DMS53 treated with DMSO at 0.1 percent for 48 hours (cell line): Measurements from ENCODE around the gene MZT2A.
"Not testable (repeated sequence)": the region's sequence is repeated elsewhere in the genome, so short reads cannot be mapped to it uniquely, and the experiment has no call there.

Experiments used
- DNase-seq: peaks from one replicate; lab custom pipeline; 2025; ENCODE audit not compliant: unreplicated experiment; lab: John Stamatoyannopoulos, UW

Gene MZT2A

GRCh38 chr2:131492418-131493198, 411 bp upstream of the MZT2A start:
- DNase-seq, result peak; percentile 75

DNA sequence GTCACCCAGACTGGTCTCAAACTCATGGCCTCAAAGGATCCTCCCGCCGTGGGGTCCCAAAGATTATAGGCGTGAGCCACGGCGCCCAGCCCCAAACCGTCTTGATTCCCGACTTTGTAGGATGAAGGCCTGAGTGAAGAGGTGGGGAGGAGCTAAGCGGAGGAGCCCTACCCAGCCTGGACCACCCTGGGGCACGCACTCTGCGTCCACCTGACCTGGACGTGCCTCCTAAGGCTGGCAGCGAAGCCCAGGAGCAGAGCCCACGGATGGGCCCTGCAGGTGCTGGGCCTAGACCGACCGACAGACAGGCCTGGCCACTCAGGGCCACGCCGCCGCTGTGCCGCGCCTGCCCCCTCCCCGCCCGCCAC, 744 bp downstream of the MZT2A start:
- DNase-seq, result not testable (repeated sequence)

- not testable (repeated sequence) for DNase-seq
These were observed 1.4 kb downstream of the MZT2A start for GRCh38 chr2:131490616-131491468.

- DNase-seq, result no peak
These were observed 3.6 kb downstream of the MZT2A start for GRCh38 chr2:131488306-131489205.

DNA sequence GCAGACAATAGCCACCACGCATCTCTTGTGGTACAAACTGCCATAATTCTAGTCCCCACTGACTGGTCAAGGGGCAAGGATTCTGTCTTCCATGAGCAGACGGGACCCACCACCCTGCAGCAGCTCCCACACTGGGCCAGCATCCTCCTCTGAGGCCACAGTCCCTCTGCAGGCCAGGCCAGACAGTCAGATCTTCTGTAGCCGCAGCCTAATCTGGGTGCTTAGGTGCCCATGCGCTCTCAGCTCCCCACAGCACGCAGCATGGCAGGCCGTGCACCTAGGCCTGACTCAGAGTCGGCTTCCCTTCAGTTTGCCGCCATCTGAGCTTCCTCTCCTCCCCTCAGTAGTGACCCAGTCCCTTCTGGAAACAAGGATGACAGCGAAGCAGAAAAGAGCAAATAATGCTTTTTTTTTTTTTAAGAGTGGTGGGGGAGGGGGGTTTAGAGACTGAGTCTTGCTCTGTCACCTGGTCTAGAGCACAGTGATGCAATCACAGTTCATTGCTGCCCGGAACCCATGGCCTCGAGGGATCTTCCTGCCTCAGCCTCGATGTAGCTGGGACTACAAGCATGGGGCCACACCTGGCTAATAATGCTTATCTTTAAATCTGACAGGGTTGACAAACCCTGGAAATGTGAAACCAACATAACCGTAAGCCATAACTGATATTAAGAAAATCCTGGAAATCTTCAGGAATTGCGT, 5.8 kb downstream of the MZT2A start:
- DNase-seq, result peak; percentile 0

GRCh38 chr2:131484906-131485460, 7.2 kb downstream of the MZT2A start:
- DNase-seq, result not testable (repeated sequence)

DNA sequence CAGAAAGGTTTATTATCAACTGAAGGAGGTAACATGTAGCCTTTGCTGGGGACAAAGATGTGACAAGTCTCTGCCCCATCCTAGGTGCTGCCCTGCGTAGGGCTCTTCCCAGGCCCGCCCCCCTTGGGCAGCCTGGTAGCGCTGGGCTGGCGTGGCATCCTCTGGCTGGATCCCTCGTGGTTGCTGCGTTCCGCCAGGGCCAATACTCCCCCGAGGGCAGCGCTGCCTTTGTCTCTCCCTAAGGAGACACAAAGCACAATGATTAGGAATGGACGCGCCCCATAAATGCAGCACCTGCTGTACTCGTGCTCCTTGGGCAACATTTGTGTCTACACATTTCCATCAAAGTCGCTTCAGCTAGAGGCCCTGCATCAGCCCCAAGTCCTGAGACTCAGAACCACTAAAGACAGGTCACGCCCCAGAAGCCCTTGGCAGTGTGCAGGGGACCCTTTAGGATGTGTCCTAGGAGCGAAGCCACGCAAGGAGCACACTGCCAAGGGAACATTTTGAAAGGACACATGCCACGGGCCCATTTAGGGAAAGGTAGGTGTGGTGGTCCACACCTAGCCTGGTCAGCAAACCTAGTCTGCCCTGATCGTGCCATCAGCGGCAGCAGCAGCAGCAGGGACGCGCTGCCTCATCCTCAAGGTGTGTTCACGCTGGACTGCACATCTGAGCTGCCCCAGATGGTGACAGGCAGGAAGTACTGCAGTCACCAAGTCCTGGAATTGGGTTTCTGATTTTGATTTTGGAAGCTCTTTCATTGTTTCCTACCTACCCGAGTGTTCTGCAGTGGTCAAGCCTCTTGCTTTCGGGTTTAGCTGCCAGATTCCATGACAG, 8.0 kb downstream of the MZT2A start:
- DNase-seq, result not testable (repeated sequence)

- DNase-seq, result not testable (repeated sequence)
These were observed 9.6 kb downstream of the MZT2A start for GRCh38 chr2:131482506-131483155.

- not testable (repeated sequence) for DNase-seq
These were observed 11.8 kb downstream of the MZT2A start for GRCh38 chr2:131480351-131480750.

- not testable (repeated sequence) for DNase-seq
These were observed 13.2 kb downstream of the MZT2A start for GRCh38 chr2:131478850-131479461.

DNA sequence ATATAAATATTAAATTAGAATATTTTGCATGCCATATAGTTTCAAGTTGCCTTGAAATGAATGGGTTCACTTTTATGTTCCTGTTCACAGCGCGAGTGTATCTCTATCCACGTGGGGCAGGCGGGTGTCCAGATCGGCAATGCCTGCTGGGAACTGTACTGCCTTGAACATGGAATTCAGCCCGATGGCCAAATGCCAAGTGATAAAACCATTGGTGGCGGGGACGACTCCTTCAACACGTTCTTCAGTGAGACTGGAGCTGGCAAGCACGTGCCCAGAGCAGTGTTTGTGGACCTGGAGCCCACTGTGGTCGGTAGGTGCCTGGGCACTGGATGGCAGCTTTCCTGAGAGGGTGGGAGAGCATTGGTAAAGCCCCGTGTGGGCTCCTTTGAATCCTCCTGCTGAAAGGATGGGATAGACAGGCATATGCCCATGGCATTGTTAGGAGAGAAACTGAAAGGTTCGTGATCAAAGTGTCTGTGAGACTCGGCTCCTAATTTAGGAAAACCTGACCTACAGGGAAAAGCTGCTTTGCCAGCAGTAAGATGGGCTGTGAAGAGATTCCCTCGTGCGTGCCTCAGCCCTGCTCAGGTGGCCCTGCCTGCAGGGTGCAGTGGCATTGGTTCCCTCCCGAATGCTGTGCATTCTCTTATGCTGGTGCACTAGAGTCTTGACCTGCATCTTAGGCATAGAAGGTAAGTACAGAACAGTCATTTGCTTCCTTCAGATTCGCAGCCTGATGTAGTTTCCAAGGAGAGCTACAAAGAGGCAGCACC, 13.9 kb downstream of the MZT2A start:
- not testable (repeated sequence) for DNase-seq

DNA sequence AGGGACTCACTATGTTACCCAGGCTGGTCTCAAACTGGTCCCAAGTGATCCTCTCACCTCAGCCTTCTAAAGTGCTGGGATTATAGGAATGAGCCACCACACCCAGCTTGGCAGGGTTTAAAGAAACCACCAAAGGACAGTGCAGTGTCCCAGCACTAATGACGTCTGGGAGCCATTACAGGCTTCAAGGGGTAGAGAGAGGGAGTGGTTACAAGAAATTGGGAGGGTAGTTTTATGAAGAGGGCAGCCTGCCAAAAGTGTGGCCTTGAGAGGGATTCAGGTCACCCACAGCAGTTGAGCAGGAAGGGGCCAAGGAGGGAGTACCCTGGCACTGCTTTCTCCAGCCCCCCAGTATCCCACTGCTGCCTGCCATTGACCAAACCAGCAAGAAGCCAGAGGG, 15.0 kb downstream of the MZT2A start:
- DNase-seq, result not testable (repeated sequence)

GRCh38 chr2:131476363-131476762, 15.8 kb downstream of the MZT2A start:
- DNase-seq, result not testable (repeated sequence)

GRCh38 chr2:131475831-131476230, 16.4 kb downstream of the MZT2A start, which contains the start of gene TUBA3D:
TUBA3D (plus strand) TSS chr2:131476119; CDS start chr2:131476200, 81 bp downstream.
- DNase-seq, result no peak

- not testable (repeated sequence) for DNase-seq
These were observed 18.9 kb downstream of the MZT2A start for GRCh38 chr2:131473266-131473665.

- not testable (repeated sequence) for DNase-seq
These were observed 20.6 kb downstream of the MZT2A start for GRCh38 chr2:131471624-131472023.

DNA sequence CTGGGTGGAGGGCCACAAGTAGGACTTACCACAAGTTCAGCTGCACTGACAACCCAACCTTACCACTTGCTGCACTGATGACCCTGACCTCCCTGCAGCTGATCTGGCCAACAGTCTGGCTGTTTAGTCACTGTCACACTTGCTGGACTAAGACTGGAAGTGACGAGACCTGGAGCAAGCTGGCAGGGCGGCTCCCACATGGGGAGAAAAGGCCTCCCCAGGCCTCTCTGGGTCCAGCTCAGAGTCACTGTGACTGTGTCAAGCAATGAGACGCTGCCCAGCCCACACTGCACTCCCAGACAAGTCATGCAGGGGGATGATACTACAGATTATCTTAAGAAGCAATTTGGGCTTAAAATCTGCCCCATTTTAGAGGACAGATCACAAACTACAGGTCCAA, 21.3 kb downstream of the MZT2A start:
- DNase-seq, result not testable (repeated sequence)
